NCI-H748 treated with DMSO at 0.1 percent for 48 hours (cell line): ENCODE measurements around the gene RALGAPA2.

ENCODE experiments used
- DNase-seq: peaks from one replicate; lab custom pipeline; 2025; lab: John Stamatoyannopoulos, UW

Gene RALGAPA2

DNA sequence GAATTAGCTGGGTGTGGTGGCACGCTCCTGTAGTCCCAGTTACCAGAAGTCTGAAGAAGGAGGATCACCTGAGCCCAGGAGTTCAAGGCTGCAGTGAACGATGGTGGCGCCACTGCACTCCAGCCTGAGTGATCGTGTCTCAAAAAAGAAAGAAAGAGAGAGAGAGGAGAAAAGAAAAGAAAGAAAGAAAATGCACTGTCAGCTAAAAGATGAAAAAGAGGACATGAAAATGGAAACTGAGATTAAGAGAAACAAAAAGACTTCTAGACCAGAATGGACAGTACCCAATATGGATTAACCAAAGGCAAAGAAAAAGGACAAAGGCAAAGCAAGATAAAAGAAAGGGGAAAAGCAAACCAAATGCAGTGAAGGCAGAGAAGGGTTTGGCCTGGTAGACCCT, 9.0 kb upstream of the RALGAPA2 start:
- DNase-seq, result no peak

DNA sequence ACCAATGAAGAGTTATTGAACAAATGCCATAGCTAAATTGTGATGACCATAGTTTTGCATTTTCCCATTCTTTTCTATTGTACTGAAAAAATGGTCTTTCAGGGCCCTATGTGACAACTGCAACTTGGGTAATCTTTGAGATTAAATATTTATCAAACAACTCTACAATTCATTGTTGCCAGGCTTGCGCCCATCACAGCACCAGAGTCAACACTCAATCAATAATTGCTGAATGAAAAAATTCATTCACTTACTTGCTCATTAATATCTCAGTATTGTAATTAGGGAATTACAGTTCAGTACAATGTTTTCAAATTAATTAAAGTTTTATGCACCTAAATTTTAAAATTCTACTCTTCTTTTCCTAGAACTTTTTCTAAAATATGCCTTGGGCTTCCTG, 7.7 kb upstream of the RALGAPA2 start:
- no peak for DNase-seq

DNA sequence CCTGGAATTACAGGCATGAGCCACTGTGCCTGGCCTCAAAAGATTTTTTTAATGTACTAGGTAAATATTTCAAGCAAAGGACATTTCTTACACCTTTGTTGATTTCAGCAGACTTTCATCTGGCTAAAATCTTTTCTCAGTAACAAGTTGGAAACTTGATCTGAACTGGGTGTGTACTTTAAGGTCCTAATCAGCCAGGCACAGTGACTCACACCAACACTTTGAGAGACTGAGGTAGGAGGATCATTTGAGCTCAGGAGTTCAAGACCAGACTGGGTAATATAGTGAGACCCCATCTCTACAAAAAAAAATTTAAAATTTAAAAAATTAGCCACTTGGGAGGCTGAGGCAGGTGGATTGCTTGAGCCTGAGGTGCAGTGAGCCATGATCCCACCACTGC, 7.0 kb upstream of the RALGAPA2 start:
- DNase-seq, result no peak

GRCh38 chr20:20713244-20713765, 861 bp upstream of the RALGAPA2 start:
- no peak for DNase-seq

- DNase-seq, result peak; percentile 34
Measured at GRCh38 chr20:20712004-20712473, 405 bp downstream of the RALGAPA2 start.

GRCh38 chr20:20711413-20711812, 1.0 kb downstream of the RALGAPA2 start:
- DNase-seq, result peak; percentile 47

DNA sequence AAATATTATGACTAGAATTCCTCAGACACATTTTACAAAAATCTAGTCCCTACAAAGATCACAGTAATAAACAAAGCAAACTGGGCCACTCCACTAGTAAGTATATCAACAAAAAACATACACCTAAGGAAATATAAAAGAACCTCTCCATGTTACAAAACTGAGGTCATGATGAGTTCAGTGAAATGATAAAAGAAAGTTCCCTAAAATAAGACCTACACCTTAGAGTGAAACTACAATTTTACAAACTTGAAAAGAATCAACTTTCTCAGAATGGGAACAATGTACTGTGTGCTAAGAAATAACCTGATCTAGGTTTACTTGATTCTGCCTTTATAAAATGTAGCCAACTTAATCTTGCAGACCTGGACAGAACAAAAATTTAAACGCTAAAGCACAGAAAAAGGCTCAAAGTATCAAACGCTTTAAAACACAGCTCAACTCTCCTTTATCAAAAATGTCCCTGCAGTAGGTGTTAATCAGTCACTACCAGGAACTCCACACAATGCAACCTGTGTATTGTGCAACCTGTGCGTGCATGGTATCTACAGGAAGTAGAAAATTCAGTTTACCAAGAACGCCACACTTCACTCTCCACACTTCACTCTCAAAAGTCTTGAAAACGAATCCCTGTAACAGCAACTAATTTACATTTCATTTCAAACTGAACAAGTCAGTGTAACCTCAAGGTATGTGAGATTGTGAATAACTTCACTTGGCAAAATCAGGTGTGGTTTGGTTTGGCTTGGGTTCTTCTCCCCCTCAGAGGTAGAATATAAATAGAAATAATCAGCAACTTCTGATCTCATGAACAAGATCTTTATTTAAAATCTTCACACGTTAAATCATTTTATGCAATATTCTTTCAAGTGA, 1.8 kb downstream of the RALGAPA2 start:
- DNase-seq, result no peak

DNA sequence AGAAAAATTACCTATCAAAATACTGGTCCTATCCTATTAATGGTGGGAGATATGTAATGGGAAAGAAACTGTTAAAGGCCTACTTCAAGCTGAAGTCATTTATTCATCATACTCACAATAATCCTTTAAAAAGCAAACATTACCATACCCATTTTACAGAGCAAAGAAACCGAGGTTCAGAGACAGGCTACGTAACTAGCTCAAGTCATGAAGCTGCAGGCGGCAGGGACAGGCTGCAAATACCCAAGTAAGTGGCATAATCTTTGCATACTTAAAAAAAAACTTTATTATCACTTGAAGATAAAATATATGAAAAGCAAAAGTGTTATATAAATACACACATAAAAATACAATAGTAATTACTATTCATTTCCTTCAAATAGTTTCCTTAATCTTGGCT, 2.6 kb downstream of the RALGAPA2 start:
- DNase-seq, result no peak

GRCh38 chr20:20706285-20706684, 6.2 kb downstream of the RALGAPA2 start:
- DNase-seq, result no peak

DNA sequence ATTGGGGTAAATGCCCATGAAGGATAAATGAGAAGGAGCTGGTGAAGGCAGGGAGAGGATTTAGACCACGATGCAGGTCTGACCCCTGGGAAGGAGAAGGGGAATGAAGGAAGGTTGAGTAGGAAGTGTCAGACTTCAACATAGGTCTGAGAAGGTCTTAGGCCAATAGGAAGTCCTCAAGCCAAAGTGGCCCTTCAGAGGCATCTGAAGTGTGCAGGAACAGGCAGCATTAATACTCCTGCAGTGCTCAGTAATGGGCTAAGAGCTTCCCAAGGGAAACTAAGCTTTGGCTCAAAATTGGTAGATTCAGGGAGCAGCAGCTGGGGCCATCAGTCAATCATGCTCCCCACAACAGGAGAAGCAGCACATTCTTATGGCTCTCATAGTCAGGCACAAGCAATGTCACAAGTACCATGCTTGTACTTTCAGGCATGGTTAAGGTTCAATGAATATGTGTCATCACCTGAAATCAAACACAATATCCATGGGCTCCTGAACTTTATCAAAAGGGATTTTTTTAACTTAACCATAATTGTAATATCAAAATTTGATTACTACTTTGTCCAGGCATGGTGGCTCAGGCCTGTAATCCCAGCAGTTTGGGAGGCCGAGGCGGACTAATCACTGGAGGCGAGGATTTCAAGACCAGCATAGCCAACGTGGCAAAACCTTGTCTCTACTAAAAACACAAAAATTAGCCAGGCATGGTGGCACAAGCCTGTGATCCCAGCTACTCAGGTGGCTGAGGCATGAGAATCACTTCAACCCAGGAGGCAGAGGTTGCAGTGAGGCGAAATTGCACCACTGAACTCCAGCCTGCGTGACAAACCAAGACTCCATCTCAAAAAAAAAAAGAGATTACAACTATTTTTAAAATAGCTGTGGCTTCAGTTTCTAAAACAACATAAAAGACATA, 9.9 kb downstream of the RALGAPA2 start:
- DNase-seq, result no peak

DNA sequence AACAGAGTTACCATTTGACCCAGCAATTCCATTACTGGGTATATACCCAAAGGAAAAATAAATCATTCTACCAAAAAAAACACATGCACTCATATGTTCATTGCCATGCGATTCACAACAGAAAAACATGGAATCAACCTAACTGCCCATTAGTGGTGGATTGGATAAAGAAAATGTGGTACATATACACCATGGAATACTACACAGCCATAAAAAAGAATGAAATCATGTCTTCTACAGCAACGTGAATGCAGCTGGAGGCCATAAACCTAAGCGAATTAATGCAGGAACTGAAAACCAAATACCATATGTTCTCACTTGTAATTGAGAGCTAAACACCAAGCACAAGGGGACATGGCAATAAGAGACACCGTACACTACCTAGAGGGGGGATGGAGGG, 12.5 kb downstream of the RALGAPA2 start:
- no peak for DNase-seq

- peak; percentile 58 for DNase-seq
Measured at GRCh38 chr20:20699144-20699543, 13.3 kb downstream of the RALGAPA2 start.

- no peak for DNase-seq
Measured at GRCh38 chr20:20697325-20697845, 15.1 kb downstream of the RALGAPA2 start.

DNA sequence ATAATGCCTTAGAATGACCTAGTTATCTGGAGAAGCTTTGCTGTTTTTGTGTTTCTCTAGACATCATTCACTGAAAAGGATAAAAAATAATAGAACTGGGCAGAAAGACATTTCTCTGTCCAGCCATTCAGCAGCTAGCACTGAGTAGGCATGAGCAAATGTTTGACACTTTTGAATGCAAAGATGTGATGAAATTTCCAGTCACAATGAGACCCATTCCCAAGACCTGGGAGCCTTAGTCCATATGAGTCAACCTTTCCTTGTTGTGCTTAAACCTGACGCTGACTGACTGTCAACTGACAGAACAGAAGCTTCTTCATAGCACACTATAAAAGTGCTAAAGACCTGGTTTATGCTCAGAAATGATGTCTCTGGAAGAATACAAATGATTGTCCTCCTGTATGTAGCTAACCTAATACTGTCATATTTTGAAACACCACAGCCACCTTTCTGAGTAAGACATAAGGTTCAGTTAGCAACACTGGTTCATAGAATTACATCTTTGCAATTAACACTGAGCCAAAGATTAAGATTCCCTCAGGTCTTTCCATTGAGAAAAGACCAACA, 17.1 kb downstream of the RALGAPA2 start:
- DNase-seq, result no peak

DNA sequence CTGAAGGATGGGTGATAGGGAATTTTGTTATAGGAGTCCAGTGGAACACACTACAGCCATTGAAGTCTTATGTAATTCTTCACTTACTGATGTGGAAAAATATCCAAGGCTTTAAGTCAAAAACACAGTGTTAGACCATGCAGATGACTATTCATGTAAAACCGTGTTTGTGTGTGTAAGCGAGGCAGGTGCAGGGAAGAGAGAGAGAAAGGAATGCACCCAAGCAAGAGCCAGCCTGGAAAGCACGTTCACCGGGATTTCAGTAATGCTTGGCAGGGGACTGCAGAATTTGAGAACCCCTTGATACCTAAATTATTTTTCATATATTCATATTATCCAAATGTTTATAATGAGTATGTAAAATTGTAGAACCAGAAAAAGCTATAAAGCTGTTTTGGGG, 17.9 kb downstream of the RALGAPA2 start:
- DNase-seq, result no peak

GRCh38 chr20:20692587-20692986, 19.9 kb downstream of the RALGAPA2 start:
- no peak for DNase-seq

DNA sequence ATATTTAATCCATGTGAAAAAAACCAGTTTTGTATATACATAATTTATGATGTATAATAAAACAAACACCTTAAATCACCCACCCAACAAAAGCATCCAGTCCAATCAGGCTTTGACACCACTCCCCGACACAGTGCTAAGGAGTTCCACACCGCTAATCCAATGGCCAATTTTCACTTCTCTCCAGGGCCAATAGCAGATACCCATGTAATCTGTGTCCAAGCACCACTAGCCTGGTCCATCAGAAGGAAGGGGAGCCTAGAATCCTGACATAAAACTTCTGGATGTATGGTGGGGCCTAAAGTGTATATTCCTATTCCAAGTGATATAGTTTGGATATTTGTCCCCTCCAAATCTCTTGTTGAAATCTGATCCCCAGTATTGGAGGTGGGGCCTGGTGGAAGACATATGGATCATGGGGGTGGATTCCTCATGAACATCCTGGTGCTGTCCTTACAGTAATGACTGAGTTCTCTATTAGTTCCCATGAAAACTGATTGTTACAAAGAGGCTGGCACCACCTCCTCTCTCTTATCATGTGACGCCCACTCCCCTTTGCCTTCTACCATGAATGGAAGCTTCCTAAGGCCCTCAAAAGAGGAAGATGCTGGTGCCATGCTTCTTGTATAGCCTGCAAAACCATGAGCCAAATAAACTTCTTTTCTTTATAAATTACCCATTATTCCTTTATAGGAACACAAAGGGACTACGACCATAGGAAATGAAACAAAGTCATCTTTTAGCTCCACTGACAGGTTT, 20.8 kb downstream of the RALGAPA2 start:
- no peak for DNase-seq

- no peak for DNase-seq
Measured at GRCh38 chr20:20690676-20691476, 21.6 kb downstream of the RALGAPA2 start.

DNA sequence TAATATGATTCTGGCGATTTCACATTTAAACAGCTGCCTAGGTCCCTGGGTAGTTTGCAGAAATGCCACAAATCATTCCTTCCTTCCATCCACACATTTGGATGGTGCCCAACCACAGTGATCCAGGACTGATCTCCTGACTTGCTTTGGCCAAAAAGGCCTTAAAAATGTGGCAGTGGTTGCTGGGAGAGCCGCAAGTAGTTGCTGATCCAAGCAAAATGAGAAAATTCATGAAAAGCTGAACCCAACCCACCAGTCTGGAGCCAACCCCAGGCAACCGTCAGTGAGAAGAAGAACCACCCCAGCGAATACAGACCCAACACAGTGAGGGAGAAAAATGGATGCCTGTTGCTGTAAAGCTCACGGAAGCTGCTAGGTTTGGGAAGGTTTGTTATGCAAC, 25.1 kb downstream of the RALGAPA2 start:
- no peak for DNase-seq

DNA sequence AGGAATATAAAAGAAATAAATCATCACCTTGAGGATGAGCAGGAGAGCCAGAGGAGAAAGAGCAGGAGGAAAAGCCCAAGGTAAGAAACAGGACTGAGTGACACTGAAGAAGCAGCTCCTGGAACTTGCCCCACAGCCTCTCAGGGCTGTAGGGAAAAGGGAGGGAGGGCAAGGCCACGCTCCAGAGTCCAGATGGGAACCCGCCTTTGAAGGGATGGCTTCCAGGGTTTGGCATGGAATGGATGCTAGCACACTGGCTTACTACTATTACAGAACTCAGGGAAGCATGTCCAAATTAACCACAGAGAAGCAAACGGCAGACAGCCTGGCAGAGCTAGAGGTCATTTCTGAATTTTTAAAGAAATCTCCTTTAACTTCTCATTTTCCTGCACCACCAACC, 26.8 kb downstream of the RALGAPA2 start:
- DNase-seq, result no peak
